HG03521 (cell line): ENCODE results near the gene PHAF1.

Experiments used
- ATAC-seq: cut with Tn5 transposase; IDR thresholded peaks from one replicate; pipeline ENCODE4 v1.9.1; 2021; ENCODE audit warnings: mild to moderate bottlenecking, moderate library complexity; ENCODE audit not compliant: unreplicated experiment

PHAF1 gene

GRCh38 chr16:67191995-67192681 lies 82.4 kb downstream of the PHAF1 start, which contains the start of gene E2F4:
TSS of gene E2F4 (plus strand) at chr16:67192155. CDS start at chr16:67192228, 73 bp downstream.
- peak; percentile 85 for ATAC-seq

GRCh38 chr16:67192781-67193361 lies 83.1 kb downstream of the PHAF1 start:
- ATAC-seq = peak; percentile 1

- ATAC-seq = no peak
Measured at GRCh38 chr16:67193536-67193935, 83.8 kb downstream of the PHAF1 start.

- no peak for ATAC-seq
Measured at GRCh38 chr16:67194260-67194659, 84.5 kb downstream of the PHAF1 start.

- ATAC-seq = no peak
Measured at GRCh38 chr16:67195676-67196075, 85.9 kb downstream of the PHAF1 start.

GRCh38 chr16:67196881-67197280 lies 87.1 kb downstream of the PHAF1 start:
- ATAC-seq = no peak

- ATAC-seq = no peak
Measured at GRCh38 chr16:67197704-67198103, 88.0 kb downstream of the PHAF1 start.
